Keratinocyte (primary cell): ENCODE results near the gene WNT16. TPM values are rescaled to one million over a fixed set of nuclear protein-coding genes. Genes with fewer than 3 reads are reported as not detected.

Source experiments
- DNase-seq: peaks from one replicate; pipeline ENCODE4 v3.0.0-alpha.2; 2011; ENCODE audit warnings: low read depth, missing footprints, low spot score
- FAIRE-seq: peaks from 2 replicates; lab custom pipeline; 2011; peaks lifted over from hg19 to GRCh38; lab: Jason Lieb, UNC
- H2AFZ ChIP-seq: 2 replicates; pipeline ENCODE4 v1.6.0; 2012; ENCODE audit warnings: low read length, control low read depth, inconsistent platforms; ENCODE audit not compliant: control insufficient read depth
- H3K27ac ChIP-seq: 2 replicates; pipeline ENCODE4 v1.5.1; 2011; ENCODE audit warnings: low read length; ENCODE audit not compliant: control insufficient read depth, insufficient read depth
- H3K27me3 ChIP-seq: 3 replicates; pipeline ENCODE4 v1.6.0; 2011; ENCODE audit warnings: low read length; ENCODE audit not compliant: control insufficient read depth, insufficient read depth; ENCODE audit errors: extremely low read depth
- H3K36me3 ChIP-seq, 2 experiments: 2 replicates in 1 of 2; 3 replicates in 1 of 2; pipeline ENCODE4 v1.5.1; 2011; ENCODE audit warnings: low read length in 2 of 2, mild to moderate bottlenecking in 1 of 2; ENCODE audit not compliant: control insufficient read depth in 2 of 2, insufficient read depth in 2 of 2; ENCODE audit errors: extremely low read depth in 1 of 2
- H3K4me1 ChIP-seq: 3 replicates; pipeline ENCODE4 v1.5.1; 2011; ENCODE audit warnings: low read length; ENCODE audit not compliant: control insufficient read depth, insufficient read depth; ENCODE audit errors: extremely low read depth
- H3K4me2 ChIP-seq: 3 replicates; pipeline ENCODE4 v1.6.0; 2011; ENCODE audit warnings: low read depth, low read length; ENCODE audit not compliant: control insufficient read depth, insufficient read depth; ENCODE audit errors: extremely low read depth
- H3K4me3 ChIP-seq, 3 experiments: fragments of 200-600 bp in 1 of 3; sonication (generic) in 1 of 3; 2 replicates in 2 of 3; 3 replicates in 1 of 3; pipeline ENCODE4 v1.5.1; 2011 to 2016; ENCODE audit warnings: low read length in 3 of 3, mild to moderate bottlenecking in 3 of 3, control low read depth in 2 of 3, inconsistent platforms in 1 of 3, low read depth in 1 of 3, mixed read lengths in 1 of 3, mixed run types in 1 of 3, moderate library complexity in 1 of 3; ENCODE audit not compliant: control insufficient read depth in 2 of 3, insufficient read depth in 2 of 3; ENCODE audit errors: extremely low read depth in 1 of 3
- H3K79me2 ChIP-seq: 2 replicates; pipeline ENCODE4 v1.6.0; 2012; ENCODE audit warnings: low read length; ENCODE audit not compliant: control insufficient read depth, insufficient read depth
- H3K9ac ChIP-seq: 3 replicates; pipeline ENCODE4 v1.6.0; 2011; ENCODE audit warnings: low read length; ENCODE audit not compliant: control insufficient read depth, insufficient read depth; ENCODE audit errors: extremely low read depth
- H3K9me1 ChIP-seq: 3 replicates; pipeline ENCODE4 v1.6.0; 2011; ENCODE audit warnings: low read length; ENCODE audit not compliant: control insufficient read depth, insufficient read depth; ENCODE audit errors: extremely low read depth
- H3K9me3 ChIP-seq: 2 replicates; pipeline ENCODE4 v1.5.1; 2012; ENCODE audit warnings: low read depth, low read length; ENCODE audit not compliant: control insufficient read depth
- H4K20me1 ChIP-seq: 3 replicates; pipeline ENCODE4 v1.6.0; 2011; ENCODE audit warnings: low read length; ENCODE audit not compliant: control insufficient read depth, insufficient read depth; ENCODE audit errors: extremely low read depth
- EZH2 ChIP-seq: IDR thresholded peaks from one replicate; pipeline ENCODE4 v1.6.1; 2012; ENCODE audit warnings: inconsistent platforms, mild to moderate bottlenecking, low read length, moderate library complexity
- dilution Hi-C: fragments of 300-500 bp; cut with MboI; formaldehyde crosslinking; loops from one replicate; pipeline ENCODE4 v1.7.0; 2020; ENCODE audit warnings: low sequenced_read_pairs; ENCODE audit not compliant: extremely low pct_ligation_motif_present
- polyA plus RNA-seq, 5 experiments: library from polyadenylated mRNA; depleted of rRNA in 3 of 5; stranded (reverse) in 3 of 5; stranded (forward) in 1 of 5; unstranded in 1 of 5; fragments of >200 nt; gene quantifications; 1 replicate in 1 of 5; 2 replicates in 3 of 5; 3 replicates in 1 of 5; pipeline versions ENCODE4 v1.2.1 to v1.2.3, GENCODE V29; 2011 to 2012; ENCODE audit warnings: missing spikeins in 2 of 5, low read depth in 1 of 5, low replicate concordance in 1 of 5
- TF ChIP-seq, protein P1 (sequence below), 3 experiments: IDR thresholded peaks in 1 of 3; conservative IDR thresholded peaks in 1 of 3; optimal IDR thresholded peaks in 1 of 3; 2 replicates in 2 of 3; 3 replicates in 1 of 3; pipeline versions ENCODE3 to v1.5.1; 2011; ENCODE audit warnings: low read length in 3 of 3, mild to moderate bottlenecking in 3 of 3, moderate library complexity in 2 of 3, control low read depth in 1 of 3, inconsistent platforms in 1 of 3; ENCODE audit not compliant: insufficient read depth in 2 of 3; ENCODE audit errors: extremely low read depth in 1 of 3

WNT16 gene
- polyA plus RNA-seq, 1 donor (not counting 4 experiments of a cell fraction or from before 2014, with no cell fraction given), result not detected

DNA sequence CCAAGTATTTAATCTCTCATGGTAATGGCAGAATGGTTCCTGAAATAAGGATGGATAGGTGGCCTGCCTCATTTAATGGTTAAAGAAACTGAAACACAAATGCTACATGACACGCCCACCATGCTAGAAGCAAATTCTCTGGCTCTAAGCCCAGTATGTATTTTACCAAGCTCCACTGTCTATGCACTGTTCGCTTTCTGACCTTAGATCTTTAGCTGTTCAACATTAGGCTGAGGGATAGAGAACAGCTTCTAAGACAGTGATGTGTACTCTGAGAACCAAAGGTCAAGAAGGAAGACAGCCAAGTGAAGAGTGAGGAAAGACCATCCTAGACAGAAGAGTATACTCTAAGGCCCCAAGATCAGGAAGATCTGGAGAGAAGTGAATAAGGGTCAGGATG lies 40.7 kb downstream of the WNT16 start:
- H3K4me3 ChIP-seq, result no peak overlapping the region
- no peak overlapping the region for H2AFZ ChIP-seq
- no peaks in the 10 kb centered on the region for H3K9me3 ChIP-seq
- no peak overlapping the region for H3K4me2 ChIP-seq
- no peaks in the 10 kb centered on the region for H4K20me1 ChIP-seq
- H3K27ac ChIP-seq, result no peak overlapping the region
- DNase-seq (no peak), FAIRE-seq (no peak)
- no peaks in the 10 kb centered on the region for H3K9me1 ChIP-seq
- H3K9ac ChIP-seq, result no peak overlapping the region
- no peaks in the 10 kb centered on the region for H3K4me1 ChIP-seq
- dilution Hi-C loops, result no loop called here
- H3K36me3 ChIP-seq, result peaks cover 5 to 7% of the 10 kb centered on the region in 2 experiments
- TF ChIP-seq, protein P1, sequence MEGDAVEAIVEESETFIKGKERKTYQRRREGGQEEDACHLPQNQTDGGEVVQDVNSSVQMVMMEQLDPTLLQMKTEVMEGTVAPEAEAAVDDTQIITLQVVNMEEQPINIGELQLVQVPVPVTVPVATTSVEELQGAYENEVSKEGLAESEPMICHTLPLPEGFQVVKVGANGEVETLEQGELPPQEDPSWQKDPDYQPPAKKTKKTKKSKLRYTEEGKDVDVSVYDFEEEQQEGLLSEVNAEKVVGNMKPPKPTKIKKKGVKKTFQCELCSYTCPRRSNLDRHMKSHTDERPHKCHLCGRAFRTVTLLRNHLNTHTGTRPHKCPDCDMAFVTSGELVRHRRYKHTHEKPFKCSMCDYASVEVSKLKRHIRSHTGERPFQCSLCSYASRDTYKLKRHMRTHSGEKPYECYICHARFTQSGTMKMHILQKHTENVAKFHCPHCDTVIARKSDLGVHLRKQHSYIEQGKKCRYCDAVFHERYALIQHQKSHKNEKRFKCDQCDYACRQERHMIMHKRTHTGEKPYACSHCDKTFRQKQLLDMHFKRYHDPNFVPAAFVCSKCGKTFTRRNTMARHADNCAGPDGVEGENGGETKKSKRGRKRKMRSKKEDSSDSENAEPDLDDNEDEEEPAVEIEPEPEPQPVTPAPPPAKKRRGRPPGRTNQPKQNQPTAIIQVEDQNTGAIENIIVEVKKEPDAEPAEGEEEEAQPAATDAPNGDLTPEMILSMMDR (optimal IDR thresholded peaks at IDR 0.05 in 1 of 3, IDR thresholded peaks at IDR 0.05 in 1 of 3, conservative IDR thresholded peaks at IDR 0.05 in 1 of 3; ENCODE audit: extremely low read depth in 1 of 3, insufficient read depth in 2 of 3, low read length in 3 of 3), result no peak
- TF ChIP-seq EZH2, result no peak
- H3K79me2 ChIP-seq, result peaks cover 10% of the 10 kb centered on the region
- no peaks in the 10 kb centered on the region for H3K27me3 ChIP-seq

- Histone ChIP-seq H3K4me1 (no peaks in the 10 kb centered on the region), H4K20me1 (no peaks in the 10 kb centered on the region), H2AFZ (no peak overlapping the region), H3K9ac (no peak overlapping the region), H3K4me2 (no peak overlapping the region), H3K79me2 (no peaks in the 10 kb centered on the region), H3K27ac (no peak overlapping the region), H3K4me3 (no peak overlapping the region), H3K9me3 (no peaks in the 10 kb centered on the region), H3K9me1 (no peaks in the 10 kb centered on the region), H3K27me3 (no peaks in the 10 kb centered on the region), H3K36me3 (peaks cover 7 to 15% of the 10 kb centered on the region in 2 experiments)
- DNase-seq (no peak), FAIRE-seq (no peak)
- dilution Hi-C loops, result no loop called here
- no peak for TF ChIP-seq EZH2
- TF ChIP-seq, protein P1 (optimal IDR thresholded peaks at IDR 0.05 in 1 of 3, IDR thresholded peaks at IDR 0.05 in 1 of 3, conservative IDR thresholded peaks at IDR 0.05 in 1 of 3; ENCODE audit: extremely low read depth in 1 of 3, insufficient read depth in 2 of 3, low read length in 3 of 3), result no peak
Measured at GRCh38 chr7:121371367-121371766, 42.6 kb downstream of the WNT16 start.
